ENCODE results near the gene BGLAP.

The BGLAP gene

GRCh38 chr1:156266051-156266450 is 24.1 kb downstream of the BGLAP start:
- TF ChIP-seq, protein P1, sequence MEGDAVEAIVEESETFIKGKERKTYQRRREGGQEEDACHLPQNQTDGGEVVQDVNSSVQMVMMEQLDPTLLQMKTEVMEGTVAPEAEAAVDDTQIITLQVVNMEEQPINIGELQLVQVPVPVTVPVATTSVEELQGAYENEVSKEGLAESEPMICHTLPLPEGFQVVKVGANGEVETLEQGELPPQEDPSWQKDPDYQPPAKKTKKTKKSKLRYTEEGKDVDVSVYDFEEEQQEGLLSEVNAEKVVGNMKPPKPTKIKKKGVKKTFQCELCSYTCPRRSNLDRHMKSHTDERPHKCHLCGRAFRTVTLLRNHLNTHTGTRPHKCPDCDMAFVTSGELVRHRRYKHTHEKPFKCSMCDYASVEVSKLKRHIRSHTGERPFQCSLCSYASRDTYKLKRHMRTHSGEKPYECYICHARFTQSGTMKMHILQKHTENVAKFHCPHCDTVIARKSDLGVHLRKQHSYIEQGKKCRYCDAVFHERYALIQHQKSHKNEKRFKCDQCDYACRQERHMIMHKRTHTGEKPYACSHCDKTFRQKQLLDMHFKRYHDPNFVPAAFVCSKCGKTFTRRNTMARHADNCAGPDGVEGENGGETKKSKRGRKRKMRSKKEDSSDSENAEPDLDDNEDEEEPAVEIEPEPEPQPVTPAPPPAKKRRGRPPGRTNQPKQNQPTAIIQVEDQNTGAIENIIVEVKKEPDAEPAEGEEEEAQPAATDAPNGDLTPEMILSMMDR (IDR thresholded peaks at IDR 0.05; ENCODE audit: low read depth, low read length, missing control alignments) = no peak
- no peak for DNase-seq (ENCODE audit: low read depth)
- H3K4me3 ChIP-seq (ENCODE audit: low read depth, low read length) = no peak overlapping the region

GRCh38 chr1:156268336-156268735 is 26.4 kb downstream of the BGLAP start:
- DNase-seq (ENCODE audit: low read depth) = no peak
- TF ChIP-seq, protein P1 (IDR thresholded peaks at IDR 0.05; ENCODE audit: low read depth, low read length, missing control alignments) = no peak
- H3K4me3 ChIP-seq (ENCODE audit: low read depth, low read length) = no peak overlapping the region

- DNase-seq (ENCODE audit: low read depth) = no peak
- no peak overlapping the region for H3K4me3 ChIP-seq (ENCODE audit: low read depth, low read length)
- TF ChIP-seq, protein P1 (IDR thresholded peaks at IDR 0.05; ENCODE audit: low read depth, low read length, missing control alignments) = no peak
Observed at GRCh38 chr1:156270314-156270713, 28.3 kb downstream of the BGLAP start.

DNA sequence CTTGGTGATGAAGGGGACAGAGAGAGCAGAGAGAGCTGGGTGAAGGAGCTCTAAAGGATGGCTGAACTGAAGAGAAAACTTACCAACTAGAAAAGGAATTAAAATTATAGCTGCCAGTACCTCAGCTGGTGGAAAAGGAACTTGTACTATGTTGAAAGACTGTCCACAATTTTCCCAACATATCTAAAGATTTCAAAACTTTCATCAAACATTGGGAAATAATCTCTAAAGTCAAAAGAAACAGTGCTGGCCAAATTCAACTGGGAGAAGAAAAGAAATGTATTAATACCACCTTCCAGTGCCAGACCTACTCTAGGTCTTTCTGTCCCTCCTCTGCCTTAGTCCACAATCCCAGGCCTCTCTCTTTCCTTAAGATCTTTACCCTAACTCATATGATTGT is 34.5 kb downstream of the BGLAP start:
- no peak overlapping the region for H3K4me3 ChIP-seq (ENCODE audit: low read depth, low read length)
- DNase-seq (ENCODE audit: low read depth) = no peak
- TF ChIP-seq, protein P1 (IDR thresholded peaks at IDR 0.05; ENCODE audit: low read depth, low read length, missing control alignments) = no peak

DNA sequence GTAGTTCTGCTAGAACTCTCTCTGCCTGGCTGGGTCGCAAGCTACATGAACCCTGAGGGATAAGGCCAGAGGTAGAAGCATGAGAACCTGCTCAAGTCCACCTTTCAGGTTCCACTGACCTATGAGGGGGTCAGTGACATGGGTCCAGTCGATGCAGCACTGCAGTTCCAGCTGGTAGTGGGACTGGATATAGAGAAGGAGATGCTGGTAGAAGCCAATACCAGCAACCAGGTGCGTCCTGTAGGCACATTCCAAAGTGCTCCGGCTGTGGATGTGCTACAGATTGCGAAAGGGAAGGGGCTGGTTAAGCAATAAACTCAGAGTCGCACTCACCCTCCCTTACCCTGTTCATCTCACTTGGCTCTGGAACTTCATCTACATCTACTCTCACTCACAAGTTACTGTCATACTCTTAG is 35.0 kb downstream of the BGLAP start:
- TF ChIP-seq, protein P1 (IDR thresholded peaks at IDR 0.05; ENCODE audit: low read depth, low read length, missing control alignments) = no peak
- no peak overlapping the region for H3K4me3 ChIP-seq (ENCODE audit: low read depth, low read length)
- no peak for DNase-seq (ENCODE audit: low read depth)

DNA sequence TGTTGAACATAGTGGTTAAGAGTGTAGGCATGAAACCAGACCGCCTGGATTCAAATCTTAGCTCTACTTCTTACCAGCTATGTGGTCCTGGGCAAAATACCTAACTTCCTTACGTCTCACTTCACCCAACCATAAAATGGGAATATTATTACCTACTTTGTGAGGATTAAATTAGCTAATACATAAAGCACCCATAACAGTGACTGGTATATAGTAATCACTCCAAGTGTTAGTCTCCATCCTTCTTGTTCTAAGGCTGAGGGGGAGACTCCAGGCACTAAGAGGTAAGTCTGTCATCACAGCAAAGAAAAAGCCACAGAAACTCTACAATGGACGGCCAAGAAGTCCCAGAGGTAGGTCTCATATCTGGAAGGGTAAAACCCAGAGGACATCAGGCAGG is 37.9 kb downstream of the BGLAP start:
- no peak for DNase-seq (ENCODE audit: low read depth)
- no peak overlapping the region for H3K4me3 ChIP-seq (ENCODE audit: low read depth, low read length)
- TF ChIP-seq, protein P1 (IDR thresholded peaks at IDR 0.05; ENCODE audit: low read depth, low read length, missing control alignments) = no peak

DNA sequence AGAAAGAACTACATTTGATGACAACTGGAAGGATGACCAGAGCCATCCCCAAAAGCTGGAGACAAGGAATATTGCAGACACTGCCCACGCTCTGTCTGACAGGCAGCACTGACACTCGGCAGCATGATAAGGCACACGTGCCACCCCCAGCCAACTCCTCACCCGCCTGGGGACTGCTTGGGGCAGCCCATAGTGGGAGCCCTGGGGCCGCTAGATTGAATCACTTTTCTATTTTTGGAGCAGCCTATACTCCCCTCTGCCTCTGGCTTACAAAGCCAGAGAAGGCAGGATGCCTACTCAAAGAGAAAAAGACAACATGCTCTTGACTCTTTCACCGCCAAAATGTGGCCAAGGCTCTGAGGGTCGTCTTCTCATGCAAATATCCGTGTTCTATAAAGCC is 39.3 kb downstream of the BGLAP start:
- no peak for DNase-seq (ENCODE audit: low read depth)
- TF ChIP-seq, protein P1 (IDR thresholded peaks at IDR 0.05; ENCODE audit: low read depth, low read length, missing control alignments) = no peak
- peak overlapping the region; percentile 97 for H3K4me3 ChIP-seq (ENCODE audit: low read depth, low read length)

Data from GM12864 (cell line).